Osteoblast (primary cell): ENCODE results near the gene PPP2R5E. TPM values are rescaled to one million over a fixed set of nuclear protein-coding genes. Genes with fewer than 3 reads are reported as not detected.

Source experiments
- DNase-seq: peaks from one replicate; pipeline ENCODE4 v3.0.0; 2011; ENCODE audit warnings: low spot score, mixed read lengths; ENCODE audit not compliant: insufficient read length; ENCODE audit errors: missing footprints
- H2AFZ ChIP-seq: 2 replicates; pipeline ENCODE4 v1.6.0; 2011; ENCODE audit warnings: mild to moderate bottlenecking, low read length
- H3K27ac ChIP-seq: 2 replicates; pipeline ENCODE4 v1.5.1; 2011; ENCODE audit warnings: mild to moderate bottlenecking, low read depth, low read length, moderate library complexity
- H3K27me3 ChIP-seq: 2 replicates; pipeline ENCODE4 v1.6.0; 2012; ENCODE audit warnings: mild to moderate bottlenecking, control low read depth, inconsistent platforms, low read length, moderate library complexity; ENCODE audit not compliant: insufficient read depth
- H3K36me3 ChIP-seq: 2 replicates; pipeline ENCODE4 v1.5.1; 2011; ENCODE audit warnings: mild to moderate bottlenecking, low read length, control low read depth, moderate library complexity; ENCODE audit not compliant: insufficient read depth
- H3K4me1 ChIP-seq: 2 replicates; pipeline ENCODE4 v1.5.1; 2011; ENCODE audit warnings: mild to moderate bottlenecking, low read length, control low read depth, moderate library complexity; ENCODE audit not compliant: insufficient read depth
- H3K4me2 ChIP-seq: 2 replicates; pipeline ENCODE4 v1.6.0; 2011; ENCODE audit warnings: mild to moderate bottlenecking, low read length; ENCODE audit not compliant: insufficient read depth
- H3K4me3 ChIP-seq: fragments of 200-600 bp; sonication (generic); 3 replicates; pipeline ENCODE4 v1.5.1; 2012; ENCODE audit warnings: mild to moderate bottlenecking, low read length, inconsistent platforms; ENCODE audit not compliant: insufficient read depth
- H3K79me2 ChIP-seq: 2 replicates; pipeline ENCODE4 v1.6.0; 2012; ENCODE audit warnings: mild to moderate bottlenecking, low read length, control low read depth, inconsistent platforms; ENCODE audit not compliant: insufficient read depth
- H3K9me3 ChIP-seq: 2 replicates; pipeline ENCODE4 v1.5.1; 2011; ENCODE audit warnings: low read depth, low read length, control low read depth
- H4K20me1 ChIP-seq: 2 replicates; pipeline ENCODE4 v1.6.0; 2012; ENCODE audit warnings: mild to moderate bottlenecking, low read length, control low read depth; ENCODE audit not compliant: insufficient read depth
- CTCF ChIP-seq: IDR thresholded peaks from 2 replicates; pipeline ENCODE4 v1.5.1; 2011; ENCODE audit warnings: mild to moderate bottlenecking, low read depth, low read length, moderate library complexity; ENCODE audit errors: extremely low read depth
- total RNA-seq: library from RNA; depleted of rRNA; stranded (reverse); fragments of >200 nt; gene quantifications from 2 replicates; pipeline ENCODE4 v1.2.3, GENCODE V29; 2012

PPP2R5E gene
- total RNA-seq, 1 donor, result 29.3 TPM

GRCh38 chr14:63510538-63510937 lies 32.6 kb downstream of the PPP2R5E start:
- DNase-seq, result no peak
- Histone ChIP-seq H3K27me3 (no peaks in the 10 kb centered on the region), H2AFZ (no peak overlapping the region), H3K4me3 (no peak overlapping the region), H4K20me1 (peaks cover 33% of the 10 kb centered on the region), H3K9me3 (no peaks in the 10 kb centered on the region), H3K79me2 (peaks cover 86% of the 10 kb centered on the region), H3K4me2 (no peak overlapping the region), H3K27ac (peak overlapping the region; percentile 3), H3K36me3 (no peaks in the 10 kb centered on the region), H3K4me1 (peaks cover 2% of the 10 kb centered on the region)
- no peak for TF ChIP-seq CTCF

- Histone ChIP-seq H3K4me2 (no peak overlapping the region), H2AFZ (no peak overlapping the region), H3K79me2 (peaks cover 88% of the 10 kb centered on the region), H3K9me3 (no peaks in the 10 kb centered on the region), H4K20me1 (peaks cover 31% of the 10 kb centered on the region), H3K4me3 (no peak overlapping the region), H3K27ac (no peak overlapping the region), H3K36me3 (no peaks in the 10 kb centered on the region), H3K27me3 (no peaks in the 10 kb centered on the region), H3K4me1 (no peaks in the 10 kb centered on the region)
- no peak for DNase-seq
- TF ChIP-seq CTCF, result no peak
Measured at GRCh38 chr14:63508033-63508432, 35.1 kb downstream of the PPP2R5E start.

GRCh38 chr14:63504648-63505047 lies 38.5 kb downstream of the PPP2R5E start:
- Histone ChIP-seq H3K9me3 (no peaks in the 10 kb centered on the region), H3K27ac (no peak overlapping the region), H2AFZ (no peak overlapping the region), H4K20me1 (peaks cover 27% of the 10 kb centered on the region), H3K27me3 (no peaks in the 10 kb centered on the region), H3K79me2 (peaks cover 83% of the 10 kb centered on the region), H3K36me3 (no peaks in the 10 kb centered on the region), H3K4me2 (no peak overlapping the region), H3K4me3 (no peak overlapping the region), H3K4me1 (peaks cover 2% of the 10 kb centered on the region)
- no peak for DNase-seq
- TF ChIP-seq CTCF, result no peak

GRCh38 chr14:63501429-63501828 lies 41.7 kb downstream of the PPP2R5E start:
- TF ChIP-seq CTCF, result no peak
- H2AFZ ChIP-seq, result no peak overlapping the region
- H3K27ac ChIP-seq, result no peak overlapping the region
- no peaks in the 10 kb centered on the region for H3K27me3 ChIP-seq
- peaks cover 3% of the 10 kb centered on the region for H3K4me1 ChIP-seq
- peaks cover 84% of the 10 kb centered on the region for H3K79me2 ChIP-seq
- H3K9me3 ChIP-seq, result no peaks in the 10 kb centered on the region
- no peak overlapping the region for H3K4me2 ChIP-seq
- no peaks in the 10 kb centered on the region for H3K36me3 ChIP-seq
- H3K4me3 ChIP-seq, result no peak overlapping the region
- H4K20me1 ChIP-seq, result peaks cover 24% of the 10 kb centered on the region
- no peak for DNase-seq
